OCI-LY3 (cell line): Measurements from ENCODE around the gene LIPT2.

ENCODE experiments used
- H2AFZ ChIP-seq: fragments of 200-600, 300-600 bp; shearing (Covaris generic); 2 replicates; pipeline ENCODE4 v1.6.0; 2014; ENCODE audit warnings: antibody characterized with exemption, low read depth, low read length
- H3K27ac ChIP-seq: fragments of 200-600, 300-600 bp; sonication (generic); 2 replicates; pipeline ENCODE4 v1.5.1; 2014; ENCODE audit warnings: mild to moderate bottlenecking, low read length, moderate library complexity, mixed read lengths
- H3K27me3 ChIP-seq: fragments of 200-600, 300-600 bp; sonication (generic); 2 replicates; pipeline ENCODE4 v1.6.1; 2014; ENCODE audit warnings: low read depth, low read length, mixed read lengths
- H3K36me3 ChIP-seq: fragments of 200-600, 300-600 bp; sonication (generic); replicated peaks from 2 replicates; pipeline ENCODE3; 2014; ENCODE audit warnings: low read depth, low read length, mixed read lengths
- H3K4me1 ChIP-seq: fragments of 300-600, 200-600 bp; sonication (generic); 2 replicates; pipeline ENCODE4 v1.6.1; 2014; ENCODE audit warnings: low read length, mixed read lengths
- H3K4me2 ChIP-seq: fragments of 200-600, 300-600 bp; sonication (generic); 2 replicates; pipeline ENCODE4 v1.6.1; 2014; ENCODE audit warnings: low read length, mixed read lengths
- H3K4me3 ChIP-seq: fragments of 300-600, 200-600 bp; sonication (generic); 2 replicates; pipeline ENCODE4 v1.5.1; 2014; ENCODE audit warnings: antibody characterized with exemption, mild to moderate bottlenecking, low read length, moderate library complexity
- H3K79me2 ChIP-seq: fragments of 300-600, 200-600 bp; shearing (Covaris generic); 2 replicates; pipeline ENCODE4 v1.6.1; 2014; ENCODE audit warnings: mild to moderate bottlenecking, low read length, mixed read lengths
- H3K9ac ChIP-seq: fragments of 300-600, 200-600 bp; shearing (Covaris generic); 2 replicates; pipeline ENCODE4 v1.6.0; 2014; ENCODE audit warnings: mild to moderate bottlenecking, low read length, moderate library complexity
- H3K9me3 ChIP-seq: fragments of 200-600, 300-600 bp; shearing (Covaris generic); 2 replicates; pipeline ENCODE4 v1.6.1; 2014; ENCODE audit warnings: low read length, mixed read lengths; ENCODE audit not compliant: insufficient read depth
- H4K20me1 ChIP-seq: fragments of 200-600, 300-600 bp; sonication (generic); 2 replicates; pipeline ENCODE4 v1.6.1; 2016; ENCODE audit warnings: low read length, mixed read lengths; ENCODE audit not compliant: insufficient read depth
- CTCF ChIP-seq: fragments of 200-600, 300-600 bp; sonication (generic); IDR thresholded peaks from 2 replicates; pipeline ENCODE4 v1.5.1; 2014; ENCODE audit warnings: antibody characterized with exemption, low read length, low read depth
- EZH2phosphoT487 ChIP-seq: fragments of 200-600 bp; shearing (Covaris generic); IDR thresholded peaks from 2 replicates; pipeline ENCODE4 v1.6.1; 2018; ENCODE audit warnings: antibody characterized with exemption, mixed run types, low read depth

The LIPT2 gene

GRCh38 chr11:74533421-74533820, 39.9 kb upstream of the LIPT2 start:
- Histone ChIP-seq H3K27ac (no peak overlapping the region), H3K79me2 (no peaks in the 10 kb centered on the region)

DNA sequence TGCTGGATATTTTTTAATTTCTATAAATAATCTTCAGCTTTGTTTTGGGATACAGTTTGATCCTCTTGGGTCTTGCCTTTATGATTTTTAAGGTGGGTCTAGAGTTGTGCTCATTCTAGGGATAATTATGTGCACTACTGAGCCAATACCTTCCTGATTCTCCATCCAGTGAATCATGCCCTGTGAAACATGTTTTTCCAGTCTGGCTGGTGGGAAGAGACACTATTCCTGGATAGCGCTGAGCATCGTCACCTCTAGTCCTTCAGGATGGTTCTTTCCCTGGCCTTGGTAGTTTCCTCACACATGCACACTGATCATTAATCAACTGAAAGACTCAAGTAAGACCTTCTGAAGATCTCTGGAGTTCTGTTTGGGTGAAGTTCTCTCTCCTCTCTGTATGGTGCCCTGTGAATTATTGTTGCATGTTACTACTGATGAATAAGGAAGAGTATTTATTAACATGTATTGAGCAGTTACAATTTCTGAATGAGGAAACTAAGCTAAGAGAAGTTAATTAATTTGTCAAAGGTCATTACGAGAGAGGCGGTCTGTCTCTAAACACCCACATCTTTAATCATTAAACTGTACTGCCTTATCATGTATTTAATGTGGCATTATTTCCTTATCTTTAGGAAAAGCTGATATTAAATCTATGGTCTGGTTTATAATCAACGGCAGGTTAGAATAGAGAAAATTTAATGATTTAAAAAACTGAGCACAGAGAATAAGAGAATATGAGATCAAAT, 39.1 kb upstream of the LIPT2 start:
- Histone ChIP-seq H3K27me3 (no peaks in the 10 kb centered on the region), H3K9me3 (peaks cover 3% of the 10 kb centered on the region; the same call in 1 of the 2 replicates), H3K79me2 (no peaks in the 10 kb centered on the region), H3K4me2 (peak overlapping the region; percentile 31; the same call in 1 of the 2 replicates), H4K20me1 (no peaks in the 10 kb centered on the region), H3K9ac (no peak overlapping the region), H3K36me3 (no peaks in the 10 kb centered on the region), H3K27ac (no peak overlapping the region), H2AFZ (no peak overlapping the region), H3K4me1 (peaks cover 10% of the 10 kb centered on the region), H3K4me3 (no peak overlapping the region)
- TF ChIP-seq CTCF (no peak), EZH2phosphoT487 (no peak)

More at GRCh38 chr11:74533421-74533820, 39.9 kb upstream of the LIPT2 start:
- H3K4me2 ChIP-seq = no peak overlapping the region
- no peak overlapping the region for H3K9ac ChIP-seq
- H3K27me3 ChIP-seq = no peaks in the 10 kb centered on the region
- no peaks in the 10 kb centered on the region for H4K20me1 ChIP-seq
- TF ChIP-seq CTCF (no peak), EZH2phosphoT487 (no peak)
- H3K4me1 ChIP-seq = peaks cover 10% of the 10 kb centered on the region
- peaks cover 5% of the 10 kb centered on the region; the same call in 1 of the 2 replicates for H3K9me3 ChIP-seq
- no peaks in the 10 kb centered on the region for H3K36me3 ChIP-seq
- no peak overlapping the region for H3K4me3 ChIP-seq
- H2AFZ ChIP-seq = no peak overlapping the region

DNA sequence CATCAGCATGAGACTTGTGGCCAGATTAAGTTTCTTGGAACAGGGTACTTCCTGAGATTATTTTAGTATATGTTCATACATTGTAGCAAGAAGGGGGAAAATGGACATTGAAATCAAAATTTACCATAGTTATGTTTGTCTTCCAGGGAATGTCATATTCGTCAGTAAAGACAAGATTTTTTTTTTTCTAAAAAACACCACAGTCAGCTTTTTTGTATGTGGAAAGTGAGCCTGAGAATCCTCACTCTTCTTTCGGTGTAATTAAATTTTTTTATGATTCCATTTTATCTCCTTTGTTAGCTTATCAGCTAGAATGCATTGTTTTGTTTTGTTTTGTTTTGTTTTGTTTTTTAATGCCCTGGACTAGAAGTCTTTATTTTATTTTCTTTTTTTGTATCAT, 31.5 kb upstream of the LIPT2 start:
- no peak overlapping the region for H2AFZ ChIP-seq
- no peaks in the 10 kb centered on the region for H4K20me1 ChIP-seq
- no peak overlapping the region for H3K4me3 ChIP-seq
- no peak overlapping the region for H3K4me2 ChIP-seq
- H3K9ac ChIP-seq = no peak overlapping the region
- H3K27ac ChIP-seq = no peak overlapping the region
- TF ChIP-seq CTCF (no peak), EZH2phosphoT487 (no peak)
- no peaks in the 10 kb centered on the region for H3K9me3 ChIP-seq
- H3K4me1 ChIP-seq = peaks cover 7% of the 10 kb centered on the region
- no peaks in the 10 kb centered on the region for H3K79me2 ChIP-seq
- H3K27me3 ChIP-seq = peaks cover under 1% of the 10 kb centered on the region; the same call in 1 of the 2 replicates
- no peaks in the 10 kb centered on the region for H3K36me3 ChIP-seq

DNA sequence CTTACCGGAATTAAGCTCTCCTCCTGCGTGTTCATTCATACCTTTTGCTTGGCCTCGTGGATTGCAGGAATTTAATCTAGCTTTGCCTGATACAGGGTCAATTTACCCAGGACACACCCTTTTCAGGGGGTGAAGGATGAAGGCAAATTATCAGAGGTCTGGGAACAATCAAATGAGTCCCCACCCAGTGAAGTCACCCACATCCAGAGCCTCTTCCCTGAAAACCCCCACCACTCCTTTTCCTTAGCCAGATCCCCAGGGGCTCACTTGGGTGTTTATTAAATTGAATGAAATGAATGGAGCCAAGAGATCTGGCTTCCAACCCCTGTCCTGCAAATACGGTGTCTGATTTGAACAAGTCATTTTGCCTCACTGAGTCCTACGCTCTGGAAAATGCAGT, 31.0 kb upstream of the LIPT2 start:
- Histone ChIP-seq H3K79me2 (no peaks in the 10 kb centered on the region), H3K27ac (no peak overlapping the region), H3K27me3 (peaks cover 3% of the 10 kb centered on the region; the same call in 1 of the 2 replicates), H3K36me3 (no peaks in the 10 kb centered on the region), H4K20me1 (no peaks in the 10 kb centered on the region), H3K4me2 (no peak overlapping the region), H3K9ac (no peak overlapping the region), H3K9me3 (no peaks in the 10 kb centered on the region), H2AFZ (no peak overlapping the region), H3K4me3 (no peak overlapping the region), H3K4me1 (peaks cover 7% of the 10 kb centered on the region)
- TF ChIP-seq CTCF (no peak), EZH2phosphoT487 (no peak)
